HepG2 (cell line): Measurements from ENCODE around the gene FHIT. TPM values are rescaled to one million over a fixed set of nuclear protein-coding genes. Genes with fewer than 3 reads are reported as not detected.

Source experiments
- ATAC-seq: fragments of 200-7000 bp; cut with Tn5 transposase; 3 replicates; pipeline ENCODE4 v1.9.1; 2020; ENCODE audit warnings: mild to moderate bottlenecking, moderate library complexity
- BruUV-seq: library from RNA; stranded (reverse); fragments of 400-500 nt; replicated peaks from 2 replicates; lab custom pipeline; 2021; lab: Mats Ljungman, UMichigan
- CTCF ChIA-PET: fragments of 300-600 bp; formaldehyde crosslinking; extraction: SDS; loops from one replicate; lab custom pipeline; 2021; ENCODE audit warnings: low total read pairs, inconsistent platforms, low intra/inter-chr PET ratio; lab: Yijun Ruan, JAX
- POLR2A ChIA-PET: fragments of 350-600 bp; sonication (Branson Sonifier 250); formaldehyde crosslinking; loops from one replicate; lab custom pipeline; 2020; ENCODE audit warnings: antibody characterized with exemption, inconsistent platforms; lab: Yijun Ruan, JAX
- DNase-seq: peaks from one replicate; pipeline ENCODE4 v3.0.0-alpha.2; 2015; ENCODE audit warnings: low spot score
- FAIRE-seq: peaks from 3 replicates; lab custom pipeline; 2011; peaks lifted over from hg19 to GRCh38; lab: Jason Lieb, UNC
- H2AFZ ChIP-seq: one replicate; pipeline ENCODE4 v1.6.1; 2011; ENCODE audit warnings: low read length, inconsistent platforms
- H3K27ac ChIP-seq: fragments of 300-600 bp; 3 replicates; pipeline ENCODE4 v1.8.0; 2011; ENCODE audit warnings: mixed run types, mild to moderate bottlenecking, mixed read lengths, low read length, inconsistent platforms; ENCODE audit not compliant: insufficient read depth; ENCODE audit errors: extremely low read length
- H3K27me3 ChIP-seq, 2 experiments: fragments of 200-600 bp in 1 of 2; 2 replicates in 1 of 2; 3 replicates in 1 of 2; pipeline versions ENCODE4 v1.6.0 to v1.8.0; 2011; ENCODE audit warnings: low read length in 2 of 2, mild to moderate bottlenecking in 2 of 2, moderate library complexity in 2 of 2, inconsistent platforms in 1 of 2; ENCODE audit not compliant: insufficient read depth in 2 of 2, control insufficient read depth in 1 of 2
- H3K36me3 ChIP-seq, 2 experiments: fragments of 200-600 bp in 1 of 2; replicated peaks in 1 of 2; 2 replicates in 1 of 2; 3 replicates in 1 of 2; pipeline versions ENCODE4 v1.5.1 to v1.8.0; 2011; ENCODE audit warnings: low read length in 2 of 2, inconsistent platforms in 1 of 2; ENCODE audit not compliant: insufficient read depth in 2 of 2, control insufficient read depth in 1 of 2
- H3K4me1 ChIP-seq: 2 replicates; pipeline ENCODE4 v1.5.1; 2012; ENCODE audit warnings: low read length, inconsistent platforms; ENCODE audit not compliant: insufficient read depth
- H3K4me2 ChIP-seq: 2 replicates; pipeline ENCODE4 v1.6.0; 2011; ENCODE audit warnings: low read depth, low read length, inconsistent platforms
- H3K4me3 ChIP-seq, 3 experiments: fragments of 200-600 bp in 1 of 3; sonication (generic), shearing (Covaris generic) in 1 of 3; replicated peaks in 1 of 3; 2 replicates each; pipeline ENCODE4 v1.5.1; 2011 to 2016; ENCODE audit warnings: low read length in 3 of 3, inconsistent platforms in 2 of 3, low read depth in 2 of 3, mild to moderate bottlenecking in 2 of 3, control low read depth in 1 of 3, mixed read lengths in 1 of 3; ENCODE audit not compliant: insufficient read depth in 1 of 3
- H3K79me2 ChIP-seq: one replicate; pipeline ENCODE4 v1.6.1; 2011; ENCODE audit warnings: low read length, inconsistent platforms; ENCODE audit not compliant: insufficient read depth
- H3K9ac ChIP-seq: 2 replicates; pipeline ENCODE4 v1.6.0; 2011; ENCODE audit warnings: mild to moderate bottlenecking, low read depth, low read length, inconsistent platforms; ENCODE audit not compliant: insufficient read depth
- H3K9me3 ChIP-seq: 2 replicates; pipeline ENCODE4 v1.5.1; 2012; ENCODE audit warnings: mild to moderate bottlenecking, low read length
- H4K20me1 ChIP-seq: 2 replicates; pipeline ENCODE4 v1.6.0; 2011; ENCODE audit warnings: inconsistent platforms, mild to moderate bottlenecking, low read length, moderate library complexity; ENCODE audit not compliant: insufficient read depth
- MED13 ChIP-seq: sonication (generic); formaldehyde crosslinking; IDR thresholded peaks from 2 replicates; pipeline ENCODE4 v1.5.0; 2020; ENCODE audit warnings: missing genetic modification reagents
- PPARG ChIP-seq: conservative IDR thresholded peaks from 2 replicates; pipeline ENCODE4 v1.6.1; 2016; ENCODE audit warnings: missing biosample characterization, missing genetic modification reagents
- RAD21 ChIP-seq: fragments of 450-650 bp; formaldehyde crosslinking; IDR thresholded peaks from 2 replicates; pipeline ENCODE4 v1.5.0; 2020; ENCODE audit warnings: mild to moderate bottlenecking
- RFX5 ChIP-seq: IDR thresholded peaks from 2 replicates; pipeline ENCODE4 v1.6.1; 2011; ENCODE audit warnings: low read depth, low read length, improper control_type of control experiment
- SAP130 ChIP-seq: IDR thresholded peaks from 2 replicates; pipeline ENCODE4 v1.6.1; 2016; ENCODE audit warnings: low read depth
- ZNF432 ChIP-seq: sonication (generic); formaldehyde crosslinking; IDR thresholded peaks from 2 replicates; pipeline ENCODE4 v1.5.0; 2020; ENCODE audit warnings: missing genetic modification reagents, mild to moderate bottlenecking, borderline replicate concordance
- ZNF737 ChIP-seq: sonication (generic); formaldehyde crosslinking; IDR thresholded peaks from 2 replicates; pipeline ENCODE4 v1.5.0; 2020; ENCODE audit warnings: missing genetic modification reagents, mild to moderate bottlenecking, borderline replicate concordance
- WGBS: methylation state at CpG from one replicate; pipeline ENCODE4 v1.1.6; 2017; ENCODE audit warnings: low lambda C conversion rate; 5-methylcytosine and 5-hydroxymethylcytosine counted together
- in situ Hi-C: cut with HindIII; loops from 2 replicates; pipeline ENCODE4 v1.10.0; 2017; ENCODE audit warnings: low pct_unique_long_range_greater_than_20kb; ENCODE audit not compliant: extremely low pct_ligation_motif_present
- intact Hi-C: fragments of 100-400 bp; cut with micrococcal nuclease; formaldehyde crosslinking; loops from one replicate; pipeline ENCODE4 v1.10.0; 2022; ENCODE audit not compliant: unreplicated experiment
- polyA plus RNA-seq, 8 experiments: library from polyadenylated mRNA; depleted of rRNA in 3 of 8; stranded (reverse) in 7 of 8; unstranded in 1 of 8; fragments of >200 nt; fragmentation: Illumina TruSeq in 4 of 8; extraction: Trizol in 4 of 8; gene quantifications; 2 replicates each; pipeline versions ENCODE4 v1.2.1 to v1.2.3, GENCODE V29; 2011 to 2016; ENCODE audit warnings: low read depth in 4 of 8, missing spikeins in 1 of 8, mixed read lengths in 1 of 8; ENCODE audit not compliant: insufficient read depth in 1 of 8
- total RNA-seq, 5 experiments: library from RNA; depleted of rRNA; stranded (reverse); fragments of >200 nt; fragmentation: Illumina TruSeq; extraction: Trizol; gene quantifications; 2 replicates each; pipeline ENCODE4 v1.2.3, GENCODE V29; 2016; ENCODE audit warnings: low read depth in 1 of 5
- TF ChIP-seq, protein P1 (sequence below): sonication (generic); formaldehyde crosslinking; conservative IDR thresholded peaks from 2 replicates; pipeline ENCODE4 v1.4.0; 2020; ENCODE audit warnings: missing genetic modification reagents

The FHIT gene
- total and polyA plus RNA-seq, 2 of the 13 experiments (the other 11 are each of a cell fraction or from before 2014, with no cell fraction given), result 4.0 to 4.6 TPM

DNA sequence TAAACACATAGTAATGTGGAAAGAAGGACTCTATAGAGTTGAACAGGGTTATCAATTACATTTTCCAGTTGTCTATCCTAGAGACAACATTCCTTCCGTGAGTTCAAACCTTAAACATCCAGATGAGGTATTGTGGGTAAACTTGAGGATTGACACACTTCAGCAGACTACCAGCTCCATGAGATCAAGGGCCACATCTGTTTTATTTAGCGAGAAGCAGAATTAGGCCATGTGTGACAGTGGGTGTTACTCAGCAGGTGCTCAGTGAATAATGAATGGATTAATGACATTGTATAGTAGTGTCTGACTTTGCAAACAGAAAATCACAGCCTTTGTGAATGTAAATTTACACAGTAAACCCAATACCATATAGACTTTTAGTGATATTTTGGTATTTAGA is 1260.3 kb downstream of the FHIT start (continued):
- no peak for TF ChIP-seq MED13 (CRISPR knock-in tag)
- TF ChIP-seq, protein P1, sequence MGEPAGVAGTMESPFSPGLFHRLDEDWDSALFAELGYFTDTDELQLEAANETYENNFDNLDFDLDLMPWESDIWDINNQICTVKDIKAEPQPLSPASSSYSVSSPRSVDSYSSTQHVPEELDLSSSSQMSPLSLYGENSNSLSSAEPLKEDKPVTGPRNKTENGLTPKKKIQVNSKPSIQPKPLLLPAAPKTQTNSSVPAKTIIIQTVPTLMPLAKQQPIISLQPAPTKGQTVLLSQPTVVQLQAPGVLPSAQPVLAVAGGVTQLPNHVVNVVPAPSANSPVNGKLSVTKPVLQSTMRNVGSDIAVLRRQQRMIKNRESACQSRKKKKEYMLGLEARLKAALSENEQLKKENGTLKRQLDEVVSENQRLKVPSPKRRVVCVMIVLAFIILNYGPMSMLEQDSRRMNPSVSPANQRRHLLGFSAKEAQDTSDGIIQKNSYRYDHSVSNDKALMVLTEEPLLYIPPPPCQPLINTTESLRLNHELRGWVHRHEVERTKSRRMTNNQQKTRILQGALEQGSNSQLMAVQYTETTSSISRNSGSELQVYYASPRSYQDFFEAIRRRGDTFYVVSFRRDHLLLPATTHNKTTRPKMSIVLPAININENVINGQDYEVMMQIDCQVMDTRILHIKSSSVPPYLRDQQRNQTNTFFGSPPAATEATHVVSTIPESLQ (CRISPR knock-in tag), result no peak
- no peak for TF ChIP-seq RFX5
- no peak for TF ChIP-seq SAP130 (CRISPR knock-in tag)
- TF ChIP-seq ZNF737 (CRISPR knock-in tag), result no peak

DNA sequence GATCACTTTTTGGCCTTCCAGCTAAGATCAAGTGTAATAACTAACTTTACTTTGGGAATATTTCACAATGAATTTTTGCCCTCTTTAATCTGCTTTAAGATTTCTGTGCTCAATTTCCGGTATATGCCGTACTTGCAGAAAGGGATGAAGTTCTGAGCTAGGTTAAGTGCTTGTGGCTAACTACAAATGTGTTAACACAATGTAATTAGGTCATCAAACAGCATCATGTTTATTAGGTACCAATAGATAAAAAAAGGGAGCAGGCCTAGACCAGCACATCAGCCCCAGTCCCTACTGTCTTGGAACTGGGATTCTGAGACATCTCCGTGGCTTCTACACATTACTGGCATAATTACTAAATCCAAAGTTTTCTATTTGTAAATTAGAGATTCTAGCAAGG is 1268.7 kb downstream of the FHIT start:
- H3K36me3 ChIP-seq, result no peaks in the 10 kb centered on the region
- POLR2A ChIA-PET, result no interaction called here
- BruUV-seq, result no TSS peak
- ATAC-seq (no peak), DNase-seq (no peak), FAIRE-seq (no peak)
- no peak for TF ChIP-seq RAD21 (CRISPR knock-in tag)
- TF ChIP-seq PPARG (CRISPR knock-in tag), result no peak
- TF ChIP-seq ZNF432, result no peak
- intact Hi-C loops, result no loop called here
- H3K9ac ChIP-seq, result no peak overlapping the region
- no peak overlapping the region for H3K4me2 ChIP-seq
- WGBS, result 58% methylated on average over 3 of the region's 3 CpGs
- H3K27me3 ChIP-seq, result no peaks in the 10 kb centered on the region
- H4K20me1 ChIP-seq, result no peaks in the 10 kb centered on the region
- no peak overlapping the region for H2AFZ ChIP-seq
- CTCF ChIA-PET, result no interaction called here
- H3K4me1 ChIP-seq, result no peaks in the 10 kb centered on the region
- no peak overlapping the region for H3K4me3 ChIP-seq
- in situ Hi-C loops, result no loop called here
- H3K9me3 ChIP-seq, result no peaks in the 10 kb centered on the region
- H3K27ac ChIP-seq, result no peak overlapping the region
- no peaks in the 10 kb centered on the region for H3K79me2 ChIP-seq
